ENCODE measurements around the gene RARA.
"Not testable (repeated sequence)": the region's sequence is repeated elsewhere in the genome, so short reads cannot be mapped to it uniquely, and the experiment has no call there.

Gene RARA

DNA sequence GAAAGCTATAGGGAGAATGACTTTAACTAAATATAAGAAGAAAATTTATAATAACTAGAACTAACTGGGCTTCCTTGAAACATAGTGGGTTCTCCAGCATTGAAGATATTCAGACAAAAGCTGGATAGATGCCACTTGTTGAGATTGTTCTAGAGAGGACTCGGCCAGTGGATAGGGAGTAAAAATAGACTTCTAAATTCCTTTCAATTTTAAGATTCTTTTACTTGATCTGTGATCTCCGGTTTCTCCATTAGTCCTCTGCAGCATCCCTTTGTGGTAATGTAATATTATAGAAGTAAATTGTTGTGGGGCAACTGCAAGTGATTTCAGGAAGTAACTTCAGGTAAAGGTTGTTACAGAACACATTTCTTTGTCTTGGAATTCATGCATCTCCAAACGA is 10.3 kb upstream of the RARA start:
- Histone ChIP-seq H3K36me3 (peaks cover 24% of the 10 kb centered on the region), H3K4me3 (ENCODE audit: low read depth in 1 of 2, low read length in 1 of 2) (no peak overlapping the region), H3K4me1 (ENCODE audit: control insufficient read depth in 1 of 2, insufficient read depth in 1 of 2, low read depth in 1 of 2, low read length in 1 of 2) (peaks cover 8% of the 10 kb centered on the region in 2 experiments), H3K27ac (no peak overlapping the region), H3K27me3 (no peaks in the 10 kb centered on the region), H3K9me3 (no peaks in the 10 kb centered on the region)
- TF ChIP-seq, protein P1, sequence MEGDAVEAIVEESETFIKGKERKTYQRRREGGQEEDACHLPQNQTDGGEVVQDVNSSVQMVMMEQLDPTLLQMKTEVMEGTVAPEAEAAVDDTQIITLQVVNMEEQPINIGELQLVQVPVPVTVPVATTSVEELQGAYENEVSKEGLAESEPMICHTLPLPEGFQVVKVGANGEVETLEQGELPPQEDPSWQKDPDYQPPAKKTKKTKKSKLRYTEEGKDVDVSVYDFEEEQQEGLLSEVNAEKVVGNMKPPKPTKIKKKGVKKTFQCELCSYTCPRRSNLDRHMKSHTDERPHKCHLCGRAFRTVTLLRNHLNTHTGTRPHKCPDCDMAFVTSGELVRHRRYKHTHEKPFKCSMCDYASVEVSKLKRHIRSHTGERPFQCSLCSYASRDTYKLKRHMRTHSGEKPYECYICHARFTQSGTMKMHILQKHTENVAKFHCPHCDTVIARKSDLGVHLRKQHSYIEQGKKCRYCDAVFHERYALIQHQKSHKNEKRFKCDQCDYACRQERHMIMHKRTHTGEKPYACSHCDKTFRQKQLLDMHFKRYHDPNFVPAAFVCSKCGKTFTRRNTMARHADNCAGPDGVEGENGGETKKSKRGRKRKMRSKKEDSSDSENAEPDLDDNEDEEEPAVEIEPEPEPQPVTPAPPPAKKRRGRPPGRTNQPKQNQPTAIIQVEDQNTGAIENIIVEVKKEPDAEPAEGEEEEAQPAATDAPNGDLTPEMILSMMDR (IDR thresholded peaks at IDR 0.05), result no peak

DNA sequence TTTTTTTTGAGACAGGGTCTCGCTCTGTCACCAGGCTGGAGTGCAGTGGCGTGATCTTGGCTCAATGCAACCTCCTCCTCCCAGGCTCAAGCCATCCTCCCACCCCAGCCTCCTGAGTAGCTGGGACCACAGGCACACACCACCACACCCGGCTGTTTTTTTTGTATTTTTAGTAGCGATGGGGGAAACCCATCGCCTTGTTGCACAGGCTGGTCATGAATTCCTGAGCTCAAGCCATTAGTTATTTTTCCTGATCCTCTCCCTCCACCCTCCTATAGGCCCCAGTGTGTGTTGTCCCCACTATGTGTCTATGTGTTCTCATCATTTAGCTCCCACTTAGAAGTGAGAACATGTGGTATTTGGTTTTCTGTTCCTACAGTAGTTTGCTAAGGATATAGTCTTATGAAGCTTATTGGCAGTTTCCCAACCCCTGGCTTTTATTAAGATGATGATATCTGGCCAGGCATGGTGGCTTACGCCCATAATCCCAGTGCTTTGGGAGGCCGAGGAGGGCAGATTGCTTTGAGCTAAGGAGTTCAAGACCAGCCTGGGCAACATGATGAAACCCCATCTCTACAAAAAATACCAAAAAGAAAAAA is 9.7 kb upstream of the RARA start:
- H3K27ac ChIP-seq; H3K9me3 ChIP-seq; H3K4me3 ChIP-seq (ENCODE audit: low read depth in 1 of 2, low read length in 1 of 2); H3K27me3 ChIP-seq: not testable (repeated sequence)
- H3K36me3 ChIP-seq, result peaks cover 20% of the 10 kb centered on the region
- H3K4me1 ChIP-seq (ENCODE audit: control insufficient read depth in 1 of 2, insufficient read depth in 1 of 2, low read depth in 1 of 2, low read length in 1 of 2), result peaks cover 9 to 10% of the 10 kb centered on the region in 2 experiments

DNA sequence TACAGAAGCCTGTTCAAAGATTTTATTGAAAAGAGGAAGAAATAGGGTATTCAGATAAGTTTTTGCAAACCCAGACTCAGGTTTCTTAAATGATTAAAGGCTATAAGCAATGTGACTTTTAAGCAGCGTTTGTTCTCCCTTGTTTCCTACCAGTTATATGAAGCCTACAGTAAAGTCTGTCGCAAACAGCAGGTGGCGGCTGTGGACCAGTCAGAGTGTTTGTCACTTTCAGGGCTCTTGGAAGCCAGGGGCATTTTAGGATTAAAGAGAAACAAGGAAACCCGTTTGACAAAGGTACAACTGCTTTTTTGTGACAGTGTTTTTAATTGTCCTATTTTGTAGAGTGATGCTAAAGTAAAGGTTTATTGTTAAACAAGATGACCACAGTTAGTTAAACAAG is 7.7 kb upstream of the RARA start:
- TF ChIP-seq, protein P1 (IDR thresholded peaks at IDR 0.05), result no peak
- Histone ChIP-seq H3K27ac (no peak overlapping the region), H3K4me1 (ENCODE audit: control insufficient read depth in 1 of 2, insufficient read depth in 1 of 2, low read depth in 1 of 2, low read length in 1 of 2) (peaks cover 9 to 10% of the 10 kb centered on the region in 2 experiments), H3K27me3 (no peaks in the 10 kb centered on the region), H3K9me3 (no peaks in the 10 kb centered on the region), H3K4me3 (ENCODE audit: low read depth in 1 of 2, low read length in 1 of 2) (no peak overlapping the region), H3K36me3 (peaks cover 15% of the 10 kb centered on the region)

DNA sequence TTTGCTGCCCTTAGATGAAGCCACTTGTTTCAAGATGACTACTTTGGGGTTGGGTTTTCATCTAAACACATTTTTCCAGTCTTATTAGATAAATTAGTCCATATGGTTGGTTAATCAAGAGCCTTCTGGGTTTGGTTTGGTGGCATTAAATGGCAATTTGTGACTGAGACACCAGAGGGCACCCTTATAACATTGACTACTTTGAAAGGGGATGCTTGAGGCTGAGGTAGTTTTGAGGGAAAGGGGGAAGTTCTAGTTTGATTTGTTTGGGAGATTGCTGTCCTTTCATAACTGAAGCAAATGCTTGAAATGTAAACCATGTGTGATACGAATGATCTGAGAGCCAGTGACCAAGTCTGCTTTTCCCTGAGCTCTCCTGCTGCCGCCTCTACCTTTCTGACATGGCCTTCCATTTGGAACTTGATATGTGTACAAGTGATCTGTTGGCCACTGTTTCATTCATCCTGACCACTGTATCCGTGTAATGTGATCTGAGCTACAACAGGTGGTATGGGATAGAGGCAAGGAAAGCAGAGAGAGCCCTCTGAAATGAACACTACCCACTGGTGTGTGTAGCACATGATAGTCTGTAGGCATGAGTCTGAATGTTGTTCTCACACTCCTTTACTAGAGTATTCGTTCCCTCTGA is 5.8 kb upstream of the RARA start:
- Histone ChIP-seq H3K4me3 (ENCODE audit: low read depth in 1 of 2, low read length in 1 of 2) (peak overlapping the region in 1 of 2 experiments; percentile 13), H3K36me3 (no peaks in the 10 kb centered on the region), H3K9me3 (no peaks in the 10 kb centered on the region), H3K27me3 (no peaks in the 10 kb centered on the region), H3K4me1 (ENCODE audit: control insufficient read depth in 1 of 2, insufficient read depth in 1 of 2, low read depth in 1 of 2, low read length in 1 of 2) (peaks cover 22 to 24% of the 10 kb centered on the region in 2 experiments), H3K27ac (peak overlapping the region; percentile 39)
- TF ChIP-seq, protein P1 (IDR thresholded peaks at IDR 0.05), result peak; percentile 88

DNA sequence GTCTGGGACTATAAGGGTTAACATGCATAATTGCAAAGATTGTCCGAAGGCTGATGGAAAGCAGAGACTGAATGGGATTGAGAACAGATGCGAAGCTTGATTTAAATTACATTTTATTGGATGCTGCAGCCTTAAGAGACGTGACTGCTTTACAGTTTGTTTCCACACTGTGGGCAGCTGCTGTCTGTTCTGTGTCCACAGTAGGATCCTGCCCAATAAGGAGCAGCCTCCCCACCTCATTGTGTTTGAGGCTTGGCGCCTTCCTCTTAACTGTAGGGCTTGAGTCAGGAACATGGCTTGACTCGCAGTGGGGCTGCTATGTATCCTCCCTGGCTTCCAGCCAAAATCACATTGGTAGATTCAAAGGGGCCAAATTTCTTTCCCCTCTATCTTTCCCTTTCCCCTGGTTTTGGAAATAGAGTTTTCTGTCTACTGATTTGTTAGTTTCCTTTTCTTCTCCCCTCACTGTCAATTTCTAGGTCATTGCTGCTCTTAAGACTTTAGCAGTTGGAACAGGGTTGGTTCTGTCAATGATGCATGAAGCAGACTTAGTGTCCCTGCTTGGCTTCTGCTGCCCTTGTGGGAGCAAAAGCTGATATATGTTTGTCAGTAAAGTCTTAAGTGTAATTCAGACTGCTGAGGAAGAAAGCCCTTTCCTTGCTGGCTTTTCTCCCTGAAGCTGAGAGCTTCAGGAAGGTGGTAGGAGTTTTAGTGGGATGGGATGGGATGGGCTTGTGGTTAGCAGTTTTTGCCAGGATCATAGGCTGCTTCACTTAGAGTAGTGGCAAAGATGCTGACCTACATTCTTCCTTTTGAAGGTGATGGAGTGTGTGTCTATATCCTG is 5.0 kb upstream of the RARA start:
- no peak overlapping the region for H3K4me3 ChIP-seq (ENCODE audit: low read depth in 1 of 2, low read length in 1 of 2)
- H3K27me3 ChIP-seq, result no peaks in the 10 kb centered on the region
- H3K36me3 ChIP-seq, result no peaks in the 10 kb centered on the region
- H3K27ac ChIP-seq, result peak overlapping the region; percentile 39
- TF ChIP-seq, protein P1 (IDR thresholded peaks at IDR 0.05), result no peak
- H3K9me3 ChIP-seq, result no peaks in the 10 kb centered on the region
- peaks cover 30 to 32% of the 10 kb centered on the region in 2 experiments for H3K4me1 ChIP-seq (ENCODE audit: control insufficient read depth in 1 of 2, insufficient read depth in 1 of 2, low read depth in 1 of 2, low read length in 1 of 2)

DNA sequence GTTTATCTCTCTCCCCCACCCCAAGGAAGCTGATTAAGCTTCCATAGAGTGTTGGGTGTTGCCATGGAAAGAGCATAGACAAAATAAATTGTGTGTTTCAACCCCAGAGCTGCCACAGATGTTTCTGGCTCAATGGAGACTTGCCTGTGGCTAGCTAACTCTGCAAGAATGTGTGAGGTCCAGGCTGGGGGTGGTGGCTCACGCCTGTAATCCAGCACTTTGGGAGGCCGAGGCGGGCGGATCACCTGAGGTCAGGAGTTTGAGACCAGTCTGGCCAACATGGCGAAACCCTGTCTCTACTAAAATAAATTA is 4.5 kb upstream of the RARA start:
- H3K36me3 ChIP-seq, result not testable (repeated sequence)
- Histone ChIP-seq H3K27ac (peak overlapping the region; percentile 39), H3K4me1 (ENCODE audit: control insufficient read depth in 1 of 2, insufficient read depth in 1 of 2, low read depth in 1 of 2, low read length in 1 of 2) (peaks cover 36 to 38% of the 10 kb centered on the region in 2 experiments)

DNA sequence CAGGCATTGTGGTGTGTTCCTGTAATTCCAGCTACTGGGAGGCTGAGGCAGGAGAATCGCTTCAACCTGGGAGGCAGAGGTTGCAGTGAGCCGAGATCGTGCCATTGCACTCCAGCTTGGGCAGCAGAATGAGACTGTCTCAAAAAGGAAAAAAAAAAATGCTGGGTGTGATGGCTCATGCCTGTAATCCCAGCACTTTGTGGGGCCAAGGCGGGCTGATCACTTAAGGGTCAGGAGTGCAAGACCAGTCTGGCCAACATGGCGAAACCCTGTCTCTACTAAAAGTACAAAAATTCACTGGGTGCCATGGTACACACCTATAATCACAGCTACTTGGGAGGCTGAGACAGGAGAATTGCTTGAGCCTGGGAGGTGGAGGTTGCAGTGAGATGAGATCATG is 4.1 kb upstream of the RARA start:
- not testable (repeated sequence) for H3K27ac ChIP-seq; H3K27me3 ChIP-seq; H3K36me3 ChIP-seq; H3K9me3 ChIP-seq; H3K4me3 ChIP-seq (ENCODE audit: low read depth in 1 of 2, low read length in 1 of 2)
- H3K4me1 ChIP-seq (ENCODE audit: control insufficient read depth in 1 of 2, insufficient read depth in 1 of 2, low read depth in 1 of 2, low read length in 1 of 2), result peaks cover 40 to 41% of the 10 kb centered on the region in 2 experiments

More for the DNA sequence above, 4.5 kb upstream of the RARA start:
- H3K4me3 ChIP-seq (ENCODE audit: low read depth in 1 of 2, low read length in 1 of 2); H3K27me3 ChIP-seq; H3K9me3 ChIP-seq: not testable (repeated sequence)

Data from neutrophil (primary cell).